K562 (cell line): ENCODE results near the gene PSME1. TPM values are rescaled to one million over a fixed set of nuclear protein-coding genes. Genes with fewer than 3 reads are reported as not detected.

Experiments
- ATAC-seq: fragments of 200-7000 bp; cut with Tn5 transposase; 3 replicates; pipeline ENCODE4 v1.9.1; 2020; ENCODE audit warnings: moderate library complexity
- Bru-seq: library from RNA; stranded (reverse); fragments of 400-500 nt; gene quantifications from one replicate; lab custom pipeline; 2021; lab: Mats Ljungman, UMichigan
- BruChase-seq, 2 experiments: library from RNA; stranded (reverse); fragments of 400-500 nt; gene quantifications; one replicate each; lab custom pipeline; 2021; lab: Mats Ljungman, UMichigan
- BruUV-seq: library from RNA; stranded (reverse); fragments of 400-500 nt; replicated peaks from 2 replicates; lab custom pipeline; 2021; lab: Mats Ljungman, UMichigan
- CTCF ChIA-PET: fragments of 300-600 bp; formaldehyde crosslinking; extraction: SDS; loops from one replicate; lab custom pipeline; 2021; ENCODE audit warnings: low intra/inter-chr PET ratio; lab: Yijun Ruan, JAX
- POLR2A ChIA-PET: fragments of 300-600, 350-650 bp; sonication (Branson Sonifier 250); formaldehyde crosslinking; extraction: SDS; loops from one replicate; lab custom pipeline; 2021; ENCODE audit warnings: antibody characterized with exemption, inconsistent platforms; lab: Yijun Ruan, JAX
- DNase-seq, 4 experiments: peaks; one replicate each; pipeline versions ENCODE4 v3.0.0 to v3.0.0-alpha.2; 2011 to 2018; ENCODE audit warnings: low spot score in 3 of 4, mixed read lengths in 3 of 4; ENCODE audit errors: extremely low read depth in 1 of 4
- FAIRE-seq: peaks from 2 replicates; lab custom pipeline; 2011; peaks lifted over from hg19 to GRCh38; lab: Jason Lieb, UNC
- H2AFZ ChIP-seq: 2 replicates; pipeline ENCODE4 v1.6.0; 2011; ENCODE audit warnings: low read depth, low read length, control low read depth, inconsistent platforms
- H3K27ac ChIP-seq: fragments of 200-600 bp; 3 replicates; pipeline ENCODE4 v1.8.0; 2011; ENCODE audit warnings: low read depth, mild to moderate bottlenecking, control low read depth, inconsistent platforms, low read length, moderate library complexity, mixed read lengths; ENCODE audit errors: extremely low read depth
- H3K27me3 ChIP-seq, 2 experiments: fragments of 300-600 bp in 1 of 2; 2 replicates in 1 of 2; 3 replicates in 1 of 2; pipeline versions ENCODE4 v1.6.0 to v1.8.0; 2011; ENCODE audit warnings: inconsistent platforms in 2 of 2, low read length in 2 of 2, mild to moderate bottlenecking in 1 of 2, mixed read lengths in 1 of 2, moderate library complexity in 1 of 2; ENCODE audit not compliant: control insufficient read depth in 2 of 2, insufficient read depth in 2 of 2
- H3K36me3 ChIP-seq: fragments of 300-600 bp; 3 replicates; pipeline ENCODE4 v1.8.0; 2011; ENCODE audit warnings: mild to moderate bottlenecking, low read length, inconsistent platforms; ENCODE audit not compliant: control insufficient read depth, insufficient read depth
- H3K4me1 ChIP-seq, 2 experiments: fragments of 200-600 bp in 1 of 2; replicated peaks in 1 of 2; 2 replicates in 1 of 2; 3 replicates in 1 of 2; pipeline versions ENCODE4 v1.5.1 to v1.8.0; 2011; ENCODE audit warnings: inconsistent platforms in 2 of 2, low read length in 2 of 2, mild to moderate bottlenecking in 1 of 2, mixed read lengths in 1 of 2, moderate library complexity in 1 of 2; ENCODE audit not compliant: control insufficient read depth in 2 of 2, insufficient read depth in 2 of 2
- H3K4me2 ChIP-seq: 2 replicates; pipeline ENCODE4 v1.6.1; 2011; ENCODE audit warnings: low read length, control low read depth, inconsistent platforms, mixed read lengths; ENCODE audit not compliant: insufficient read depth
- H3K4me3 ChIP-seq: fragments of 200-600 bp; sonication (generic), shearing (Covaris generic); 2 replicates; pipeline ENCODE4 v1.5.1; 2016; ENCODE audit warnings: control low read depth, inconsistent platforms
- H3K79me2 ChIP-seq: fragments of 200-600 bp; 3 replicates; pipeline ENCODE4 v1.8.0; 2011; ENCODE audit warnings: low read length, inconsistent platforms; ENCODE audit not compliant: control insufficient read depth, insufficient read depth
- H3K9ac ChIP-seq, 2 experiments: 2 replicates each; pipeline versions ENCODE4 v1.6.0 to v1.6.1; 2011; ENCODE audit warnings: low read depth in 2 of 2, low read length in 2 of 2, control low read depth in 1 of 2, inconsistent platforms in 1 of 2, mild to moderate bottlenecking in 1 of 2, mixed read lengths in 1 of 2; ENCODE audit not compliant: insufficient read depth in 1 of 2
- H3K9me1 ChIP-seq: one replicate; pipeline ENCODE4 v1.6.0; 2011; ENCODE audit warnings: inconsistent platforms, mild to moderate bottlenecking, low read length, moderate library complexity; ENCODE audit not compliant: control insufficient read depth, insufficient read depth
- H3K9me3 ChIP-seq: replicated peaks from 2 replicates; pipeline ENCODE4 v1.5.1; 2011; ENCODE audit warnings: low read depth, low read length, inconsistent platforms; ENCODE audit not compliant: control insufficient read depth, insufficient read depth
- H4K20me1 ChIP-seq: replicated peaks from 2 replicates; pipeline ENCODE4 v1.6.1; 2011; ENCODE audit warnings: low read length, inconsistent platforms, mixed read lengths; ENCODE audit not compliant: control insufficient read depth, insufficient read depth
- ATF7 ChIP-seq: fragments of 450-650 bp; IDR thresholded peaks from 2 replicates; pipeline ENCODE4 v1.7.1; 2014; ENCODE audit warnings: mild to moderate bottlenecking, moderate library complexity
- BRF1 ChIP-seq: IDR thresholded peaks from 3 replicates; pipeline ENCODE4 v1.6.1; 2011; ENCODE audit warnings: borderline replicate concordance, mild to moderate bottlenecking; ENCODE audit not compliant: insufficient read length; ENCODE audit errors: extremely low read depth
- NFRKB ChIP-seq: fragments of 450-650 bp; IDR thresholded peaks from 2 replicates; pipeline ENCODE4 v1.6.1; 2016; ENCODE audit warnings: low read depth
- NRF1 ChIP-seq, 2 experiments: fragments of 450-650 bp; IDR thresholded peaks in 1 of 2; conservative IDR thresholded peaks in 1 of 2; 2 replicates each; pipeline ENCODE4 v1.6.1; 2014; ENCODE audit warnings: mild to moderate bottlenecking in 2 of 2
- POLR2A ChIP-seq: fragments of 450-650 bp; conservative IDR thresholded peaks from 2 replicates; pipeline ENCODE4 v1.6.1; 2016
- RB1 ChIP-seq: fragments of 450-650 bp; IDR thresholded peaks from 2 replicates; pipeline ENCODE4 v1.6.1; 2017; ENCODE audit warnings: low read depth, mild to moderate bottlenecking
- SAFB ChIP-seq: fragments of 200-400 bp; formaldehyde crosslinking; IDR thresholded peaks from 2 replicates; pipeline ENCODE4 v1.6.1; 2017; ENCODE audit warnings: low read depth, low read length, borderline replicate concordance
- SP1 ChIP-seq: sonication (generic); formaldehyde crosslinking; IDR thresholded peaks from 2 replicates; pipeline ENCODE4 v1.8.1; 2022; ENCODE audit warnings: mild to moderate bottlenecking, missing genetic modification reagents
- YY1 ChIP-seq, 3 experiments: IDR thresholded peaks; 2 replicates each; pipeline ENCODE4 v1.6.1; 2011; ENCODE audit warnings: low read length in 2 of 3, mild to moderate bottlenecking in 2 of 3, moderate library complexity in 2 of 3, borderline replicate concordance in 1 of 3, control low read depth in 1 of 3, low read depth in 1 of 3; ENCODE audit not compliant: insufficient read depth in 3 of 3, insufficient replicate concordance in 2 of 3, control insufficient read depth in 1 of 3, insufficient read length in 1 of 3; ENCODE audit errors: extremely low read depth in 1 of 3
- ZFX ChIP-seq: sonication (generic); formaldehyde crosslinking; IDR thresholded peaks from 2 replicates; pipeline ENCODE4 v1.8.0; 2022; ENCODE audit warnings: mild to moderate bottlenecking, missing genetic modification reagents, moderate library complexity
- WGBS: fragments of 100-300 bp; shearing (Covaris generic); methylation state at CpG from one replicate; pipeline ENCODE4 v1.1.6; 2016; ENCODE audit warnings: low coverage, mixed read lengths; ENCODE audit not compliant: insufficient coverage; ENCODE audit errors: missing lambda C conversion rate; 5-methylcytosine and 5-hydroxymethylcytosine counted together
- in situ Hi-C: fragments of 300-500 bp; cut with MboI; formaldehyde crosslinking; loops from 4 replicates; pipeline ENCODE4 v1.15.0; 2018; ENCODE audit warnings: inconsistent platforms, mixed read lengths
- intact Hi-C: fragments of 100-400 bp; cut with micrococcal nuclease; formaldehyde crosslinking; loops from 2 replicates; pipeline ENCODE4 v1.14.2; 2022
- long read RNA-seq, 3 experiments: library from polyadenylated mRNA in 2 of 3; library from RNA in 1 of 3; unstranded in 2 of 3; stranded (forward) in 1 of 3; transcript quantifications; one replicate each; pipeline ENCODE4 v2.0.0, GENCODE V29; 2019 to 2022
- polyA minus RNA-seq, 3 experiments: library from RNA; depleted of rRNA, polyadenylated mRNA; stranded (reverse); fragments of >200 nt; gene quantifications; 2 replicates each; pipeline ENCODE4 v1.2.3, GENCODE V29; 2011
- polyA plus RNA-seq, 8 experiments: library from polyadenylated mRNA; depleted of rRNA in 4 of 8; stranded (reverse) in 5 of 8; unstranded in 3 of 8; fragments of >200 nt; fragmentation: Nextera tagmentation in 2 of 8; fragmentation: Illumina TruSeq in 1 of 8; extraction: Ambion mirVana in 2 of 8; extraction: Trizol in 1 of 8; gene quantifications; 2 replicates each; pipeline versions ENCODE4 v1.2.1 to v1.2.3, GENCODE V29; 2011 to 2014; ENCODE audit warnings: inconsistent platforms in 1 of 8, missing spikeins in 1 of 8
- total RNA-seq, 7 experiments: library from RNA; depleted of rRNA in 6 of 7; stranded (reverse); fragments of >200 nt in 6 of 7; fragmentation: Illumina TruSeq in 2 of 7; extraction: Trizol in 2 of 7; gene quantifications; 2 replicates each; pipeline versions ENCODE4 v1.2.1 to v1.2.3, GENCODE V29; 2011 to 2021; ENCODE audit warnings: low replicate concordance in 1 of 7
- TF ChIP-seq, protein P1 (sequence below): sonication (generic); formaldehyde crosslinking; IDR thresholded peaks from 2 replicates; pipeline ENCODE4 v1.8.0; 2022; ENCODE audit warnings: missing genetic modification reagents, mild to moderate bottlenecking, borderline replicate concordance
- TF ChIP-seq, protein P2 (sequence below): fragments of 250-450 bp; sonication (Bioruptor Pico); IDR thresholded peaks from 2 replicates; pipeline ENCODE4 v1.8.0; 2022; ENCODE audit warnings: moderate library complexity, mild to moderate bottlenecking, inconsistent platforms

PSME1 gene
- 20.8 and 28.8 TPM in 2 replicates for total RNA-seq (2011; cell fraction: chromatin; rRNA removed; ENCODE audit: low replicate concordance)
- 18.2 and 21.2 TPM in 2 replicates for total RNA-seq (2011; cell fraction: nucleolus; rRNA removed)
- 20.8 and 20.9 TPM in 2 replicates for total RNA-seq (2011; cell fraction: nucleoplasm; rRNA removed)
- total RNA-seq (2014; rRNA removed): 63.9 and 70.9 TPM in 2 replicates
- 67.6 and 69.7 TPM in 2 replicates for total RNA-seq (2014; rRNA removed; fragmentation: Illumina TruSeq; extraction: Trizol)
- total RNA-seq (2015; rRNA removed; fragmentation: Illumina TruSeq; extraction: Trizol): 71.4 TPM in 2 replicates
- total RNA-seq (2021): 65.6 and 66.9 TPM in 2 replicates
- polyA plus RNA-seq (2011; rRNA removed): 20.3 and 28.1 TPM in 2 replicates
- 27.0 and 36.8 TPM in 2 replicates for polyA plus RNA-seq (2011; cell fraction: cytosol; rRNA removed)
- 52.1 and 61.5 TPM in 2 replicates for polyA plus RNA-seq (2011; cell fraction: nucleus; rRNA removed)
- polyA plus RNA-seq (2012): 77.8 and 104 TPM in 2 replicates
- 67.5 and 74.0 TPM in 2 replicates for polyA plus RNA-seq (2014; fragmentation: Illumina TruSeq; extraction: Trizol)
- polyA plus RNA-seq (2014; fragmentation: Nextera tagmentation; extraction: Ambion mirVana): 100 to 1,000 TPM; 163 to 180 TPM
- 42.4 and 51.2 TPM in 2 replicates for polyA plus RNA-seq (2014; rRNA removed)
- 11.9 and 15.4 TPM in 2 replicates for polyA minus RNA-seq (2011; rRNA and poly(A)+ RNA removed)
- polyA minus RNA-seq (2011; cell fraction: cytosol; rRNA and poly(A)+ RNA removed): 10.9 and 16.8 TPM in 2 replicates
- 5.1 and 11.3 TPM in 2 replicates for polyA minus RNA-seq (2011; cell fraction: nucleus; rRNA and poly(A)+ RNA removed)
- percentile 70 among the genes with signal in this experiment for Bru-seq, nascent RNA
- percentile 67 among the genes with signal in this experiment for BruChase-seq, experiment 1, labeled RNA remaining after a 2-hour chase
- percentile 72 among the genes with signal in this experiment for BruChase-seq, experiment 2, labeled RNA remaining after a 6-hour chase
- long read RNA-seq, experiment 1, transcript PSME1-201 (11 exons, 1,006 nt): major isoform, 79 of 355 reads
- long read RNA-seq, experiment 1, partial matches to known transcripts: 244 of 355 reads
- long read RNA-seq, experiment 1, other reads (novel, unspliced or antisense): 31 of 355 reads
- long read RNA-seq, experiment 2, transcript PSME1-201 (11 exons, 1,006 nt): major isoform, 68 of 112 reads
- long read RNA-seq, experiment 2, partial matches to known transcripts: 12 of 112 reads
- long read RNA-seq, experiment 2, other reads (novel, unspliced or antisense): 29 of 112 reads
- long read RNA-seq, experiment 3, transcript PSME1-201 (11 exons, 1,006 nt): major isoform, 54 of 70 reads
- long read RNA-seq, experiment 3, partial matches to known transcripts: 9 of 70 reads
- long read RNA-seq, experiment 3, other reads (novel, unspliced or antisense): 6 of 70 reads

DNA sequence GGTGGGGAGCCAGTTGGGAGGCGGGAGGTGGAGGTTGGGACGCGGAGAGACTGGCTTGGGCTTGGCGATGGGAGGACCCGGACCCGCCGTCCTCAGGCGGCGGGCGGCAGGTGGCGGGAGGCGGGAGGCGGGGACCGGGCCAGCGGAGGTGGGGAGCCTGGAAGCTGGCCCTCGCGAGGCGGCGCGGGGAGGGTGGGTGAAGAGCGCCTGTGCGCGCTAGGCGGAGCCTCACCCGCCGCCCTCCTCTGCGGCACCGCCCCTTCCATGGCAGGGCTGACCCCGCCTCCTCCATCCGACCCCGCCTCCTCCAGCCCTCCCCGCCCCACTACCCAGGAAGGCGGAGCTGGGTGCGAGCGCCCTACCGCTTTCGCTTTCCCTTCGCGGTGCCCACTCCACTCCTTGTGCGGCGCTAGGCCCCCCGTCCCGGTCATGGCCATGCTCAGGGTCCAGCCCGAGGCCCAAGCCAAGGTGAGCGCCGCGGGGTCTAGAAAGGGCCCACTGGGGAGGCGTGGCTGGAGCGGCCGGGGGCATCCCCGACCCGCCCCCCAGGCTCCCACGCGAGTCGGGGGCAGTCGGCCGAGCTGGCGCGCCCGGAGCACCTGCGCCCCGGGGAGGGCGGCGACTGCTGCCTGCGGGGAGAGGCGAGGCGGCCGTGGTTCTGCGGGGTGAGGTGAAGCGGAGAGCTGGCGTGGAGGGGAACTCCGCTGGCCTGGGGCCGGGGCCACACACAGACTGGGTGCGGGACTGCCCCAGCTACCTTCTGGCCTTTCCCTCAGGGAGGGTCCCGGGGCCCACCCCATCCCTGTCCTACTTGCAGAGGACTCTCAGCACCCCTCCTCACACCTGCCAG, at the start of gene PSME1:
PSME1 (plus strand) TSS at position 361 of the 850 bp plus-strand sequence; CDS start at position 430, 69 bp downstream.
- Histone ChIP-seq H4K20me1 (no peaks in the 10 kb centered on the region; the same call in 1 of the 2 replicates), H2AFZ (peak within 1 kb of the TSS; percentile 91), H3K27me3 (no peaks in the 10 kb centered on the region), H3K9ac (peak within 1 kb of the TSS; percentile 71 to 93), H3K27ac (peak within 1 kb of the TSS; percentile 76), H3K4me2 (peak within 1 kb of the TSS; percentile 84), H3K36me3 (peaks cover 24% of the 10 kb centered on the region), H3K9me1 (no peaks in the 10 kb centered on the region), H3K4me1 (peaks cover 7 to 34% of the 10 kb centered on the region in 2 experiments; a peak in 4 of 5 replicates), H3K79me2 (peaks cover 17% of the 10 kb centered on the region), H3K9me3 (no peaks in the 10 kb centered on the region), H3K4me3 (peak within 1 kb of the TSS; percentile 92)
- POLR2A ChIA-PET: interaction anchor here (0.6 to 1.6 kb wide), 6 partner anchors 11 to 1225 kb away, joined by 3 to 15 read pairs (median 4); partner anchors contain the start of genes DCAF11, NRL and PCK2
- in situ Hi-C loops (no loop called here), intact Hi-C loops (no loop called here)
- BruUV-seq: no TSS peak
- ATAC-seq (peak; percentile 97), DNase-seq (peak; percentile 91 to 95 (median 92)), FAIRE-seq (peak; percentile 79)
- CTCF ChIA-PET: no interaction called here
- 1% methylated on average over 23 of the region's 75 CpGs for WGBS
- TF ChIP-seq ZFX: peak; percentile 60
- no peak for TF ChIP-seq NFRKB
- TF ChIP-seq POLR2A: peak; percentile 58
- TF ChIP-seq, protein P1, sequence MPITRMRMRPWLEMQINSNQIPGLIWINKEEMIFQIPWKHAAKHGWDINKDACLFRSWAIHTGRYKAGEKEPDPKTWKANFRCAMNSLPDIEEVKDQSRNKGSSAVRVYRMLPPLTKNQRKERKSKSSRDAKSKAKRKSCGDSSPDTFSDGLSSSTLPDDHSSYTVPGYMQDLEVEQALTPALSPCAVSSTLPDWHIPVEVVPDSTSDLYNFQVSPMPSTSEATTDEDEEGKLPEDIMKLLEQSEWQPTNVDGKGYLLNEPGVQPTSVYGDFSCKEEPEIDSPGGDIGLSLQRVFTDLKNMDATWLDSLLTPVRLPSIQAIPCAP (CRISPR knock-in tag): 0 out of 2 replicates have a peak, but pooled peaks have one; percentile 77
- peak; percentile 83 to 84 for TF ChIP-seq NRF1 (conservative IDR thresholded peaks at IDR 0.05 in 1 of 2, IDR thresholded peaks at IDR 0.05 in 1 of 2)
- peak; percentile 33; the same call in 1 of the 2 replicates for TF ChIP-seq RB1
- TF ChIP-seq YY1 (IDR thresholded peaks at IDR 0.05; ENCODE audit: borderline replicate concordance in 1 of 3, control insufficient read depth in 1 of 3, extremely low read depth in 1 of 3, insufficient read depth in 3 of 3, insufficient read length in 1 of 3, insufficient replicate concordance in 2 of 3, low read depth in 1 of 3, low read length in 2 of 3): peak in 1 of 3 experiments; percentile 21
- TF ChIP-seq, protein P2, sequence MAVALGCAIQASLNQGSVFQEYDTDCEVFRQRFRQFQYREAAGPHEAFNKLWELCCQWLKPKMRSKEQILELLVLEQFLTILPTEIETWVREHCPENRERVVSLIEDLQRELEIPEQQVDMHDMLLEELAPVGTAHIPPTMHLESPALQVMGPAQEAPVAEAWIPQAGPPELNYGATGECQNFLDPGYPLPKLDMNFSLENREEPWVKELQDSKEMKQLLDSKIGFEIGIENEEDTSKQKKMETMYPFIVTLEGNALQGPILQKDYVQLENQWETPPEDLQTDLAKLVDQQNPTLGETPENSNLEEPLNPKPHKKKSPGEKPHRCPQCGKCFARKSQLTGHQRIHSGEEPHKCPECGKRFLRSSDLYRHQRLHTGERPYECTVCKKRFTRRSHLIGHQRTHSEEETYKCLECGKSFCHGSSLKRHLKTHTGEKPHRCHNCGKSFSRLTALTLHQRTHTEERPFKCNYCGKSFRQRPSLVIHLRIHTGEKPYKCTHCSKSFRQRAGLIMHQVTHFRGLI: no peak
- no peak for TF ChIP-seq BRF1
- TF ChIP-seq SP1 (CRISPR knock-in tag): peak; percentile 31; the same call in 1 of the 2 replicates
- peak; percentile 87 for TF ChIP-seq SAFB
- peak; percentile 27; the same call in 1 of the 2 replicates for TF ChIP-seq ATF7
